ENCODE data around the gene NCKAP5. TPM values are rescaled to one million over a fixed set of nuclear protein-coding genes. Genes with fewer than 3 reads are reported as not detected.

The NCKAP5 gene
- total and polyA plus RNA-seq, 2 of the 8 experiments (the other 6 are each of a cell fraction or from before 2014, with no cell fraction given): 0.27 to 0.86 TPM

DNA sequence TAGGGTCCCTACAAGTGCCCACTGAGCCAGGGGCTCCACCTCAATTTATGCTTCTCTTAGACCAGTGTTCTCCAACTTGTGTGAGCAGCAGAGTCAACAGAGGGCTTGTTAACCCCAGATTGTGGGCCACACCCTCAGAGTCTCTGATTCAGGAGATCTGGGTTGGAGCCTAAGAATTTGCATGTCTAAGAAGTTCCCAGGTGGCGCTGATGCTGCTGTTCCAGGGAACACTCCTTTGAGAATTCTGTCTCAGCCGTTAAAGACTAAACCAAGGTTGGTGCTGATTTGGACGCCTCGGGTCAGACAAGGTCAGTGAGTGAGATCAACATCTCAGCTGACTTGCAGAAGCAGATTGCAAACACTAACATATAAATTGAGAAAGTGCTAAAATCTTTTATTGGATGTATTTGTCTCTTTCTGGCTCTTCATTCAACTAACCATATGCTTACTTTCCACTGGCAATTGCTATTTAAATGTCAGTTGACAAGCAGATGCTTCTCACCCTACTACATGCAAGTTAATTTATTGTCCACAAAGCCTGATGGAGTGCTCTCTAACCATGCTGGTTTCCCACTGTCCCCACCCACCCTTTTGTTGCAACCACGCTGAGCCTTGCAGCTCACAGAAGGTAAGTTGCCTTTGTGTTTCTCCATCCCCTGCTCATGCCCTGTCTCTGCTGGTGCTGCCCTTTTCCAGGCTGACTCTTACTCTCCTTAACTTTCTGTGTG is 929.8 kb downstream of the NCKAP5 start:
- TF ChIP-seq BRCA1 (IDR thresholded peaks at IDR 0.05; ENCODE audit: low read depth, low read length) (no peak), SP2 (IDR thresholded peaks at IDR 0.05; ENCODE audit: low read length) (no peak), ATF3 (IDR thresholded peaks at IDR 0.05; ENCODE audit: insufficient read depth, low read depth, low read length) (no peak), CBX5 (IDR thresholded peaks at IDR 0.05; ENCODE audit: low read depth, low read length) (no peak), RFX5 (IDR thresholded peaks at IDR 0.05; ENCODE audit: borderline replicate concordance, low read depth, low read length) (no peak)
- no peak for DNase-seq (ENCODE audit: low read depth in 1 of 2, low spot score in 2 of 2)
- POLR2A ChIA-PET (ENCODE audit: partially characterized antibody): no interaction called here

More for the DNA sequence above, 929.8 kb downstream of the NCKAP5 start:
- no peaks in the 10 kb centered on the region for H3K79me1 ChIP-seq (ENCODE audit: low read depth, low read length)
- no peak overlapping the region for H3K56ac ChIP-seq (replicated peaks; ENCODE audit: insufficient read length, low read depth, low read length)
- CTCF ChIA-PET (ENCODE audit: partially characterized antibody): interaction anchor here (1.0 to 2.8 kb wide), 3 partner anchors 8 to 92 kb away, joined by 3 to 12 read pairs (median 8); no protein-coding TSS in a partner anchor
- no peaks in the 10 kb centered on the region for H3K79me2 ChIP-seq (ENCODE audit: control insufficient read depth in 1 of 2, insufficient read depth in 2 of 2, low read length in 2 of 2)
- WGBS, 2 experiments (ENCODE audit: extremely low coverage in 1 of 2, insufficient coverage in 1 of 2, insufficient read length in 1 of 2, insufficient replicate concordance in 2 of 2, low coverage in 1 of 2, low lambda C conversion rate in 2 of 2, missing lambda C conversion rate in 1 of 2): 86% methylated on average over 5 of the region's 5 CpGs; no CpG with 5 or more reads in 1 of the 2 experiments
- H3K4ac ChIP-seq (replicated peaks; ENCODE audit: insufficient read length, low read depth, low read length): no peak overlapping the region
- FAIRE-seq: no peak
- no peak overlapping the region for H4K5ac ChIP-seq (ENCODE audit: insufficient read length, low read depth, low read length)
- H2BK5ac ChIP-seq (ENCODE audit: low read depth, low read length): no peak overlapping the region
- H3K4me1 ChIP-seq (replicated peaks in 1 of 4; ENCODE audit: control insufficient read depth in 3 of 4, insufficient read depth in 4 of 4, low read length in 3 of 4): peaks cover 0 to 6% (median under 1%) of the 10 kb centered on the region in 4 experiments; a peak in 2 of 7 replicates
- H3K9ac ChIP-seq (replicated peaks in 1 of 4; ENCODE audit: extremely low read depth in 1 of 4, low read depth in 3 of 4, low read length in 3 of 4): no peak overlapping the region
- no peaks in the 10 kb centered on the region; a peak in 1 of 7 replicates for H3K27me3 ChIP-seq (replicated peaks in 1 of 4; ENCODE audit: control insufficient read depth in 3 of 4, extremely low read depth in 1 of 4, insufficient read depth in 3 of 4, low read length in 3 of 4)
- H3K36me3 ChIP-seq (ENCODE audit: control insufficient read depth in 2 of 4, insufficient read depth in 4 of 4, low read length in 3 of 4): no peaks in the 10 kb centered on the region
- H4K20me1 ChIP-seq (replicated peaks in 1 of 2; ENCODE audit: control insufficient read depth in 1 of 2, insufficient read depth in 2 of 2, low read length in 2 of 2): no peaks in the 10 kb centered on the region
- H3K14ac ChIP-seq (ENCODE audit: insufficient read length): no peak overlapping the region
- H2AK5ac ChIP-seq (ENCODE audit: low read depth, low read length): no peak overlapping the region
- H3K4me2 ChIP-seq (ENCODE audit: insufficient read depth in 1 of 2, low read depth in 2 of 2, low read length in 2 of 2): no peak overlapping the region
- no peaks in the 10 kb centered on the region for H3K9me3 ChIP-seq (ENCODE audit: insufficient read depth in 2 of 2, low read depth in 1 of 2, low read length in 1 of 2)
- no peak overlapping the region for H4K91ac ChIP-seq (replicated peaks; ENCODE audit: insufficient read length, low read length)
- H2AFZ ChIP-seq (ENCODE audit: low read length): no peak overlapping the region
- no peak overlapping the region for H3K27ac ChIP-seq (ENCODE audit: low read depth, low read length)
- no peak overlapping the region for H3K18ac ChIP-seq (ENCODE audit: extremely low read depth, low read length)
- no peak overlapping the region for H2BK15ac ChIP-seq (ENCODE audit: low read length)
- H3K23ac ChIP-seq (ENCODE audit: insufficient read length): no peak overlapping the region
- peaks cover 6% of the 10 kb centered on the region; the same call in 1 of the 2 replicates for H3K23me2 ChIP-seq (ENCODE audit: low read depth, low read length)
- H3K4me3 ChIP-seq (ENCODE audit: extremely low read depth in 1 of 4, insufficient read depth in 2 of 4, low read depth in 3 of 4, low read length in 4 of 4): no peak overlapping the region
- H4K8ac ChIP-seq (ENCODE audit: extremely low read depth, insufficient read depth, low read length): no peak overlapping the region
- no peak overlapping the region for H2BK12ac ChIP-seq (ENCODE audit: low read depth, low read length)
- H2BK20ac ChIP-seq (ENCODE audit: low read length): no peak overlapping the region
- H2BK120ac ChIP-seq (replicated peaks; ENCODE audit: low read depth, low read length): no peak overlapping the region
